Stimulated activated CD8-positive, alpha-beta memory T cell treated with anti-CD3 and anti-CD28 coated beads, Interleukin-12 subunit alpha, Interleukin-12 subunit beta, amount 100 ng/mL, for 1 hour (primary cell): ENCODE measurements around the gene YPEL1.

Experiments used
- DNase-seq: peaks from one replicate; pipeline ENCODE4 v3.0.0-alpha.2; 2020; ENCODE audit warnings: low read depth

Gene YPEL1

DNA sequence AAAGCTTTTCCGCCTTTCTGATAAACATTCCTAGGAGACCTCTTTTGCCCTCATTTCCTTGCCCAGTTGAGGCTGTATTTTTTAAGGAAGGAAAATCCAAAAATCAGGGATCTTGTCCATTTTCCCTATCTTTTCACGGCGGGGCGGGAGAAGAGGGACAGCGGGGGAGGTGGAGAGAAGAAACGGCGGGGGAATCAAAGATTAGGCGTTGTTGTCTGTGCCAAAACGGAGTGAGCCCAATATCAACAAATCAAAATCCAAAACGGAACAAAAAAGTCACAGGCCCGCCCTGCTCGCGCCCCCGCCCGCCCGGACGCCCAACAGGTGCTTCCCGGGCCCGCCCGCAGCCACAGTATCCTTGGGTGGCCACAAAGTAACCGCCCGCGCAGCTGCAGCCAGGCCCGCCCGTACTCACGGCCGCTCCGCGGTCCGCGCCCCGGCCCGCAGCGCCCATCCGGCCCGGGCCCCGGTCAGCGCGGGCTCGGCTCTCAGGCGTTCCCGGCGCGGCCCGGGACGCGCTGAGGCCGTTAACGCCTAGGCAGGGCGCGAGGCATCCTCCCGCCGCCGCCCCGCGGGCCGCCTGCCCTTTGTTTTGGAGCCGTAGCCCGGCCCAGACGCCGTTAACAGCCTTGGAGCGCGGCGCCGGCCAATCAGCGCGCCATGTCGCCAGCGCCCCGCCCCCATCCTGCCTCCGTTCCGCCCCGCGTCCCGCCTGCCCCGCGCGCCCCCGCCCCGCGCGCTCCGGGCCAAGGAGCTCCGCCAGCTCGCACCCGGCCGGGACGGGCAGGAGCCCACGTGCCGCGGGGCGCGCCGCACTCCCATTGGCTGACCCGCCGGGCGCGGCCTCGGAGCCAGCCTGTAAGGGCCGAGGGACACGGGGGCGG is at the start of gene YPEL1:
Gene YPEL1 (minus strand): TSS at position 595 of the 884 bp plus-strand sequence. CDS start 25,050 bp downstream, outside the sequence.
- DNase-seq: peak; percentile 89

DNA sequence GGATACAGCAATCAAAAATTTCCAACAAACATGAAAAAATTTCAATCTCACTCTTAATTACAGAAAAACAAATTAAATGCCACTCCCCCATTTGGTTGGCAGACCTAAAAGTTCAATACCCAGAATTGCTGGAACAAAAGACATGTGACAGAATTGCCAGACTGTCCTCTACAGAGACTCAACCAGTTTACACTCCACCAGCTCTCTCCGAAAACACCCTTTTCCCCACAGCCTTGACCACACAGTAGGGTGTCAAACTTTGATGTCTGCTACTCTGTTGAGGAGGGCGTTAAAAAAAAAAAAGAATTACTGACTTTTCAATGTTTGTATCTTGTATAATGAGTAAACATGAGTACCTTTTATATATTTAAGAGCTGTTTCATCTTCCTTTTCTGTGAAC is 44.7 kb upstream of the YPEL1 start:
- DNase-seq: peak; percentile 14

GRCh38 chr22:21779444-21779843 is 43.9 kb upstream of the YPEL1 start:
- no peak for DNase-seq

- no peak for DNase-seq
These were observed 43.2 kb upstream of the YPEL1 start for GRCh38 chr22:21778705-21779363.

DNA sequence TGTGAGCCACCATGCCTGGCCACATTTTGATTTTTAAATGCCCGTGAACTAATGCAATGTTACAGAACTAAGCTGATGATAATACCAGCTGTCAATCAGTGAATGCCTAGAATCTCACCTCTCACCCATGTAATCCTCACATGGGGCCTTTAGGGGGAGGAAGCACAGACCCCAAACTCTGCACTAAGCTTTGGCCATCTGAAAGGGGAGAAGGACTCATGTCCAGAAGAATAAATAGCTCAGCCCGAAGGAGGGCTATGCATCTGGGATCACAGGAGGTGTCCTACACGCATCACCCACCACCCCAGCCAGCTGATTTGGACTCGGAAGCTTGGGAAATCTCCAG is 36.0 kb upstream of the YPEL1 start:
- DNase-seq: no peak

DNA sequence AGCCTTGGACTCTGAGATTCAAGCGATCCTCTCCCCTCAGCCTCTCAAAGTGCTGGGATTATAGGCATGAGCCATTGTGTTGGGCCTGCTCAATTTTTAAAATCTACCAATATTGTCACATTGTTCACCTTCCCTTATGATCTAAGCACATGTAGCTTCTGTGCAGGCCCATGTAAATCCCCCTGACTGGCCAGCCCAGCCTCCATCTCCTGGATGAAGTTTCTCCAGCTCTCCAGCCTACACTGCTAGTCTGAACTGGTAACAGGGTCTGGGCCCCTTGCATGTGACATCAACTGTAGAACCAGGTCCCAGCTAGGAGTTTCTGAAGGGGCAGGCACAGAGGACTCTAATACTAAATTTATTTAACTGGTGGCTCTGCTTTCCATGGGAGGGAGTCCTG is 32.8 kb upstream of the YPEL1 start:
- DNase-seq: no peak

- peak; percentile 47 for DNase-seq
These were observed 31.3 kb upstream of the YPEL1 start for GRCh38 chr22:21766691-21767462.

DNA sequence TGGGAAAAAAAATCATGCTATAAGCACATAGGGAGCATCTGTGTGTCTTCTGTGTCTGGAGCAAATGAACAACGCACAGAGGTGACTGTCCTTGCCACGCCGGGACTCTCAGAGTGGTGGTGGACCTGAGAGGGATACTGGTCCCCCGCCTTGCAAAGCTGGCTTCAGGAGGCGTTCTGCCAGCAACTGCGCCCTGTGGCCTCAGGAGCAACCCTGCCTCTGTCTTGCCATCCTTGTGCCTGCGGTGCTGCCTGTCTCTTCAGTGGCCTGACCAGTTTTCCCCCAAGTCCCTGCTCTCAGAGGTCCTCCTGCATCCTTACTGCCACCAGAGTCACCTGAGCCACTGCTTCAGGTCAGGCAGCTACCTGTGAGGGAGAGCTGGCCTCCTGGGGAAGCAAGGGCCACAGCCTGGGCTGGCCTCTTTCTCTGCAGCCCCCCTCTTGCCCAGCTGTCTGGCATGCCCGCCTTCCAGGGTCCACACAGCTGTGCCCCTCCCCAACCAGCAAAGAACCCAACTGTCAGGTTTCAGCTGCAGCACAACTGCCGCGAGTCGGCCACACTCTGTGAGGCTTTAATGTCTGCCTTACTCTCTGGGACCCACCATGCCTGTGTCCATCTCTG is 30.4 kb upstream of the YPEL1 start:
- no peak for DNase-seq

GRCh38 chr22:21764038-21764804 is 28.6 kb upstream of the YPEL1 start:
- no peak for DNase-seq

DNA sequence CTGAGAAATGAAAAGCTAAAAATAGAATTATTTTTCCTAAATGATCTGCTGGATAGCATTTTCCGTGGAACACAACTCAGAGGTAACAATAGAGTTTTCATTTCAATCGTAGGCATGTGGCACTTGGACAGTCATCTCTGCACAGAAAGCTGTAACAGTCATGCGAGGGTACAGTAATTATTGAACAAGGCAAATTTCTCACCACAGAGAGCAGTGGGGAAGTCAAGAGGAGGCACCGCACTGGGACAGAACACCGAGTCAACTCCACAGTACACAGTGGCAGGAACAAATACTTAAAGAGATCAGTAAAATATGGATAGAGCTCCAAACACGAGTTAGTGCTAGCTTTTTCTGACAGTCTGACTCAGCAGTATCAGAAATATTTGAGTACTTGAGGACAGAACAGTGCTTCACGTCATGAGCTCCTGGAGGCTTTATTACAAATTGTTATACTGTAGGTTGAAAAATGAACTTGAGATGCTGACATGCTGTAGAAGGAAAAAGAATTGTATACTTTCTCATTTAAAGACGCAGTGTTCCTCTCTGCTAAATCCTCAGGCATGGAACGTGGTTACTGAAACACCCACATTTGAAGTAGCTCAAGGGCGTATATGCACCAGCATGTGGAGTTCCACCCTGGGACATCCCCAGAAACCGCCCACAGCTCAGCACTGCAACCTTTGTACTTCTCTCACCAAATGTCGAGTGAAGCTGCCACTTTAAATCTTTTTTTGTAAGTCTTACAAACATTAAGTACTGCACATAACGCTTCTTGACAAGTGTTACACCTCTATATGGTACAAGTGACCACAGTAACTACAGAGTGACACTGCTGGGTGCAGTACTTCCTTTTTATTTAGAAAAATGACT is 27.4 kb upstream of the YPEL1 start:
- peak; percentile 13 for DNase-seq

DNA sequence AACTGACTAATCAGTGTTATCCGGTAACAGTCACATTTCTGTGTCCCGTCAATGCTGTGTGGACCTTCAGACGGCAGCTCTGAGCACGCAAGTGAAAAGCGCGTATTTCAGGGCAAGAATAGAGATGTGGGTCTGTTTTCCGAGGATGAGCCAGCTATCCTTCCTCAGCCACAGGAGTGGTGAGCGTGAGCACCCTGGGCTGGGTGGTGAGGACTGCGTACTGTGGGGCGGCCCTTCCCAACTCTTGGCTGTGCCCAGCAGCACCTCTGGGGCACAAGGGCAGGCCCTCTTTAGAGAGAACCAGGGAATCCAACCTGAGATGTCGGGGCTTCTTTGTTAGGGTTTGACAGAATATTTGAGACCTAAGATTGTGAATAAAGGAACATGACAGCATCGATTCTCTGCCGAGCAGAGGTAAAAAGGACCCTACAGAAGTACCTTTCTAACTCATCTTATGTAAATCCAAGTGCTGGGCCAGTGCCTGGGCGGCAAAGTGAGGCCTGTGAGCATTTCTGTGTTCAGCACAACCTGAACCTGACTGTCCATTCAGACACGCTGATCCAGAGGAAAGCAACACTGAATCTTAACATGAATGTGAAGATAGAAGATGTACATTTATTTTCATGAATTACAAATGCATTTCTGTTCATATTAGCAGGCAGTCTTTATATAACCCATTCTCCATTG is 26.5 kb upstream of the YPEL1 start:
- no peak for DNase-seq

GRCh38 chr22:21761086-21761485 is 25.5 kb upstream of the YPEL1 start:
- DNase-seq: no peak

GRCh38 chr22:21760640-21761039 is 25.0 kb upstream of the YPEL1 start:
- DNase-seq: no peak

GRCh38 chr22:21759646-21760376 is 24.2 kb upstream of the YPEL1 start:
- DNase-seq: no peak

DNA sequence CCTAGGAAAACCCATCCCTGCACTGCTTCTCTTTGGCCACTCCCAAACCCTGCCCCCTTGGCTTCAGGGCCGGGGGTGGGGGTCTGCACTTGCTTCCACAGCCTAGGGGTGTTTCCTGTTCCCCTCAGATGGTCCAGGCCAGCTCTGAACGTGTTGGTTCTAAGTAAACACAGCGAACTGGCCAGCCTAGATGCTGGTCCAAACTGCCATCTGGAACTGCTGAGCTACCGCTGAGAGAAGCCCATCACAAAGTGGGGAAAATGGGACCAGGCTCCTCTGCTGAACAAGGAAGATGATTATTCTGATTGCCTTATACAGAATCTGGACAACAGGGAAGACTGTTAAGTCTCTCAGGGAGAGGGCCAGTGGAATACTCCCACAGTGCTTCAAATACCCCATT is 23.5 kb upstream of the YPEL1 start:
- DNase-seq: no peak

GRCh38 chr22:21758091-21758864 is 22.7 kb upstream of the YPEL1 start:
- no peak for DNase-seq

DNA sequence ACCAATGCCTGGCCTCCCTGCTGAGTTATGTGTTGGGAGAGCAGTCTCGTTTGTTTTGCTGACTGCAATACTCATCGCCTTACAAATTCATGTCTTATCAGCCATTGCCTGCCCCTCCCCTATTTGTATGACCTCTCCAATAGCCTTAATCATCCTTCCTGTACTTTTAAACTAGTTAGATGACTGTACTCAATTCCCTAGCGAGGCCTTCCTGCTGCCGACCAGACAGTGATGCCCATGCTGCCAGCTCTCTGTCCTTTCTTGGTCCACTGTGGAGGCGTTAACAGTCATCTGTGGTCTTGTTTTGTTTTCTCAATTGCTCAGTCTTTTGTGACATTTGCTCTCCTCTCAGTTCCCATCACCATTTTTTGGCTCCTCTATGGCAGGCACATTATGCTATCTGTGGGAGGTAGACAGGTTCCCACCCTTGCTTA is 20.3 kb upstream of the YPEL1 start:
- no peak for DNase-seq

DNA sequence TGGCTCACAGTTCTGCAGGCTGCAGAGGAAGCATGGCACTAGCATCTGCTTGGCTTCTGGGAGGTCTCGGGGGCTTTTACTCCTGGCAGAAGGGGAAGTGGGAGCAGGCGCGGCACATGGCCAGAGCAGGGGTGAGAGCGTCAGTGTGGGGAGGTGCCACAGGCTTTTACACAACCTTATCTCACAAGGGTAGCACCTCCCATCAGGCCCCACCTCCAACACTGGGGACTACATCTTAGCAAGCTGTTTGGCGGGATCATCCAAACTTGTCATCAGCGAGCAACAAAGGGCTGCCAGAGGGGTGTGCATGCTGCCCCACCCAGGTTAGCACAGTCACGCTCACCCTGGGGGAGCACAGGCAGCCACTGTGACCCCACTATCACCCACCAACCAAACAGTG is 18.9 kb upstream of the YPEL1 start:
- DNase-seq: no peak
